Prostate gland (tissue), 2 donors: ENCODE measurements around the gene PTPRM. TPM values are rescaled to one million over a fixed set of nuclear protein-coding genes. Genes with fewer than 3 reads are reported as not detected.

ENCODE experiments used
- DNase-seq: peaks from one replicate; pipeline ENCODE4 v3.0.0-alpha.2; 2019; ENCODE audit warnings: low spot score
- H3K27ac ChIP-seq, 2 donors: fragments of 200-600 bp; sonication (generic); 2 replicates each; pipeline ENCODE4 v1.5.1; 2017 to 2019
- H3K27me3 ChIP-seq: fragments of 200-600 bp; sonication (generic); replicated peaks from 2 replicates; pipeline ENCODE4 v1.5.1; 2019; ENCODE audit not compliant: insufficient read depth
- H3K36me3 ChIP-seq, 2 donors: fragments of 200-600 bp; sonication (generic); 1 replicate in 1 of 2; 2 replicates in 1 of 2; pipeline versions ENCODE4 v1.5.1 to v1.8.1; 2017 to 2019
- H3K4me1 ChIP-seq: fragments of 200-600 bp; sonication (generic); replicated peaks from 2 replicates; pipeline ENCODE4 v1.5.1; 2019
- H3K4me3 ChIP-seq, 2 donors: fragments of 200-600 bp; sonication (generic); 2 replicates each; pipeline ENCODE4 v1.5.1; 2017 to 2019
- H3K9me3 ChIP-seq: fragments of 200-600 bp; sonication (generic); 2 replicates; pipeline ENCODE4 v1.5.1; 2017
- CTCF ChIP-seq, 4 experiments: fragments of 200-600 bp in 2 of 4; fragments of 450-650 bp in 2 of 4; sonication (generic) in 2 of 4; IDR thresholded peaks; 1 replicate in 3 of 4; 2 replicates in 1 of 4; pipeline ENCODE4 v1.5.1; 2016 to 2019; ENCODE audit warnings: antibody characterized with exemption in 4 of 4, mild to moderate bottlenecking in 2 of 4, moderate library complexity in 2 of 4
- POLR2A ChIP-seq: fragments of 450-650 bp; IDR thresholded peaks from one replicate; pipeline ENCODE4 v1.6.1; 2016; ENCODE audit warnings: antibody characterized with exemption, mild to moderate bottlenecking
- POLR2AphosphoS5 ChIP-seq: sonication (generic); formaldehyde crosslinking; IDR thresholded peaks from one replicate; pipeline ENCODE4 v1.6.1; 2017; ENCODE audit warnings: antibody characterized with exemption
- WGBS: methylation state at CpG from one replicate; pipeline ENCODE4 v1.1.5; 2018; 5-methylcytosine and 5-hydroxymethylcytosine counted together
- intact Hi-C: fragments of 100-400 bp; cut with DNase I; formaldehyde crosslinking; loops from one replicate; pipeline ENCODE4 v1.14.2; 2022
- total RNA-seq, 2 donors: library from RNA; depleted of rRNA; stranded (reverse); fragments of >200 nt; gene quantifications; one replicate each; pipeline ENCODE4 v1.1.0, GENCODE V29; 2016

Gene PTPRM
- total RNA-seq, 2 donors from 2014 or later: 32.9 to 92.6 TPM

DNA sequence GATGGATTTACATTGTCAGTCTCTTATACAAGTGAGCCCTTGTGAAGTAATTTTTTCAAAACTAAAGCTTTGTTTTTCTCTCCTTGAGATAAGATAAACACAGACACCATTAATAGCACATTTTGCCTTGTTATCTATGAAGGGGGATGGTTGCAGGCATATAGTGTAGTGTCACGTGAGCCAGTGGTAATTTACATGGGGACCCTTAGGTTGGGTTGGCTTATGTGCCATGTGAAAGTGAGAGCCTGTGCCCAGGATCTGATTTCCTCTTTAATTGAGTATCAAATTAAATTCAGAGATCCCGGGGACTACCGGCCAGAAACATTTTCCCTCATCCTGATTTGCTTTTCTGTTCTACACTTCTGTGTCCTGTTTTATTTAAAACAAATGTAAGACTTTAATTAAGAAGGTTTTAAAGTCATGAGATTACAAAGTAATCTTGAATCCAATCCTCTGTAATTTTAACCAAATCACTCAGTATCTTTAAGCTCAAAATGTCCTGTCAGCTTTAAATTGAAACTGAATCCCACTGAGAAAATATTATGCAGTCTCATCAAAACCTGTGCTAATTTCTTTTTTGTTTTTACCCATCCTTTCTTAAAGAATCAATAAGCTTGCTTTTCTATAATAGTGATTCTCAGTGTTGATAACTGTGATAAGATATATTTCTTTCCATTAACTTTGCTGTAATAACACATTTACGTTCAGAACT lies 63.8 kb downstream of the PTPRM start:
- TF ChIP-seq POLR2A: no peak
- TF ChIP-seq POLR2AphosphoS5: no peak
- no peak for TF ChIP-seq CTCF (IDR thresholded peaks at IDR 0.05)
- Histone ChIP-seq H3K27me3 (no peaks in the 10 kb centered on the region), H3K36me3 (no peaks in the 10 kb centered on the region), H3K27ac (no peak overlapping the region), H3K4me3 (no peak overlapping the region), H3K9me3 (no peaks in the 10 kb centered on the region), H3K4me1 (peaks cover 4% of the 10 kb centered on the region)
- WGBS: 78% methylated on average over 4 of the region's 4 CpGs
- no peak for DNase-seq
- intact Hi-C loops: no loop called here

DNA sequence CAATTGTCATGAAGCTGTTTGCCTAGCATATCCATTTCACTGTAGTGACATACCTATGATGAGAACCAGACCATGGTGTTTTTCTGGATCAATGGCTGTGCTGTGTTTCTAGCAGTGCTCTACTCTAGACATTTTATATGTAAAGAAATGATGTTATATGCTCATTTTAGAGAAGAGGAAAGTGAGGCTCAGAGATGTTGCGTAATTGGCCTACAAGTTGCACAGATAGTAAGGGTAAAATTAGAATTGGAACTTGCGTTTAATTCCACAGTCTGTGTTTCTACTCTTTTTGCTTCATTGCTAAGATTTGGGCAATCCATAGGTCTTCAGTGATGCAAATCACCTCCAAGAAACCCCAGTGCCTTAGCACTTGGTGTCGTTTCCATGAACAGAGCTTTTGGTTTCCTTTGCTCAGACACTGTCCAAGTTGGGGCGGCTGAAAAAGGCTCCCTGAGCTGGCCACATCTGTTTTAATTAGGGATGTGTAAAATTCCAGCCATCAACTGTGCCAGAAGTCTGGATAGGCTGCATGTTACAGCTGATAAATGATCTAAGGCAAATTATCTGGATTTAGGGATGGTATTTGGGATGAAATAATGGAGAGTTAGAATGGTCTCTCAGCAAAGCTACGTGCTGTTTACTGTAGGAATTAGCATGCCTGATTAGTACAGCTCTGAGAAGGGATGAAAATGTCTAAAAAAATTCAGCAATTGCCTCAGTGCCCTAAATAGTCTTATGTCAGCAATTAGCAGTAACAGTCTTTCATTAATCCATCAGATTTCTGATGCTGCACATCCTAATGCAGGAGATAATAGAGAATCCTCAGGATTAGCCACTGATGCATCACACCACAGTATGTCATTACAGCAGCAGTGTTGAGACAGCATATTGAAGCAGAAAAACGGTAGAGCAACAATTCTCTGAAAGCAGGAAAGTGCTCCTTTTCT lies 65.3 kb downstream of the PTPRM start:
- no peaks in the 10 kb centered on the region for H3K36me3 ChIP-seq
- DNase-seq: no peak
- H3K9me3 ChIP-seq: no peaks in the 10 kb centered on the region
- WGBS: 90% methylated on average over 6 of the region's 6 CpGs
- TF ChIP-seq CTCF (IDR thresholded peaks at IDR 0.05) (no peak), POLR2AphosphoS5 (no peak), POLR2A (no peak)
- peaks cover 6% of the 10 kb centered on the region for H3K4me1 ChIP-seq
- no peak overlapping the region for H3K4me3 ChIP-seq
- H3K27ac ChIP-seq: no peak overlapping the region
- intact Hi-C loops: no loop called here
- H3K27me3 ChIP-seq: no peaks in the 10 kb centered on the region

DNA sequence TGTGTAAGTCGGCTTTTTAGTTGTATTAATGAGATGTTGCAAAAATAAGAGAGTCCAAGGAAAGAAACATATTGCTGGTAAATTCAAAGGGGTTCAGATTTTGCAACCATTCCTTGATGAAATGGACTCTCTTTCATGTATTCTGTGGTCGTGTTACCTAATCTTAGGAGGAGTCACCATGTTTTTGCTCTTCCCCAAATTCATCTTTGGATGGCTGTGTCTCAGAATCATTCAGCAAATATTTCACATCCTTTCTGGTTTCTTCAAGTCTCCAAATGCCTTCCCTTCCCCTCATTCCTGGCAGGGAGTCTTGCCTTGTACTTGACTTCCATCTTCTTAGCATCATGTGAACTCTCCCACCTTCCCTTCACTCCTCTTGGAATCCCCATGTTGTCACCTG lies 66.1 kb downstream of the PTPRM start:
- no peak for DNase-seq
- WGBS: 92% methylated on average over 2 of the region's 2 CpGs

GRCh38 chr18:7635948-7636347 lies 68.8 kb downstream of the PTPRM start:
- H3K9me3 ChIP-seq: no peaks in the 10 kb centered on the region
- intact Hi-C loops: no loop called here
- peaks cover 6% of the 10 kb centered on the region for H3K4me1 ChIP-seq
- DNase-seq: peak; percentile 48
- no peaks in the 10 kb centered on the region for H3K27me3 ChIP-seq
- no peaks in the 10 kb centered on the region for H3K36me3 ChIP-seq
- TF ChIP-seq CTCF (IDR thresholded peaks at IDR 0.05) (no peak), POLR2AphosphoS5 (peak; percentile 33), POLR2A (no peak)
- no peak overlapping the region for H3K4me3 ChIP-seq
- H3K27ac ChIP-seq: no peak overlapping the region
- 76% methylated on average over 1 of the region's 1 CpG for WGBS

More for the DNA sequence above, 66.1 kb downstream of the PTPRM start:
- no peak overlapping the region for H3K4me3 ChIP-seq
- no peaks in the 10 kb centered on the region for H3K27me3 ChIP-seq
- no peaks in the 10 kb centered on the region for H3K36me3 ChIP-seq
- H3K9me3 ChIP-seq: no peaks in the 10 kb centered on the region
- intact Hi-C loops: no loop called here
- TF ChIP-seq POLR2AphosphoS5: no peak
- TF ChIP-seq CTCF (IDR thresholded peaks at IDR 0.05): no peak
- TF ChIP-seq POLR2A: no peak
- no peak overlapping the region for H3K27ac ChIP-seq
- peaks cover 6% of the 10 kb centered on the region for H3K4me1 ChIP-seq
